Parathyroid adenoma (tissue), 2 donors: ENCODE measurements around the gene OR51E1.

Experiments used
- H2AFZ ChIP-seq: fragments of 300-600 bp; sonication (generic); one replicate; pipeline ENCODE4 v1.7.0; 2017; ENCODE audit warnings: antibody characterized with exemption, mild to moderate bottlenecking
- H3K27ac ChIP-seq: fragments of 300-600 bp; sonication (generic); one replicate; pipeline ENCODE4 v1.7.0; 2017
- H3K27me3 ChIP-seq: fragments of 300-600 bp; sonication (generic); one replicate; pipeline ENCODE4 v1.7.0; 2017; ENCODE audit warnings: low read length; ENCODE audit not compliant: control insufficient read depth, insufficient read depth
- H3K36me3 ChIP-seq: fragments of 300-600 bp; sonication (generic); one replicate; pipeline ENCODE4 v1.7.0; 2017; ENCODE audit warnings: low read length; ENCODE audit not compliant: control insufficient read depth, insufficient read depth
- H3K4me1 ChIP-seq: fragments of 300-600 bp; sonication (generic); one replicate; pipeline ENCODE4 v1.7.0; 2017; ENCODE audit warnings: control low read depth
- H3K4me2 ChIP-seq: fragments of 300-600 bp; sonication (generic); one replicate; pipeline ENCODE4 v1.7.0; 2017; ENCODE audit warnings: low read length
- H3K4me3 ChIP-seq: fragments of 300-600 bp; sonication (generic); one replicate; pipeline ENCODE4 v1.7.0; 2017; ENCODE audit warnings: low read depth, low read length
- H3K79me2 ChIP-seq: fragments of 300-600 bp; sonication (generic); one replicate; pipeline ENCODE4 v1.7.0; 2017; ENCODE audit warnings: control low read depth
- H3K9ac ChIP-seq: fragments of 300-600 bp; sonication (generic); one replicate; pipeline ENCODE4 v1.7.0; 2017; ENCODE audit warnings: mild to moderate bottlenecking
- H3K9me3 ChIP-seq: fragments of 300-600 bp; sonication (generic); one replicate; pipeline ENCODE4 v1.7.0; 2017; ENCODE audit warnings: low read length; ENCODE audit not compliant: control insufficient read depth
- CTCF ChIP-seq: fragments of 300-600 bp; sonication (generic); IDR thresholded peaks from one replicate; pipeline ENCODE4 v1.7.0; 2017; ENCODE audit warnings: antibody characterized with exemption, mild to moderate bottlenecking
- donor health status: primary hyperparathyroidism.

The OR51E1 gene

GRCh38 chr11:4699697-4700435 lies 56.1 kb downstream of the OR51E1 start:
- Histone ChIP-seq H3K4me1 (no peaks in the 10 kb centered on the region), H3K27ac (no peak overlapping the region), H3K9ac (no peak overlapping the region), H3K4me2 (no peak overlapping the region), H3K36me3 (no peaks in the 10 kb centered on the region), H3K79me2 (no peaks in the 10 kb centered on the region), H3K9me3 (no peaks in the 10 kb centered on the region), H3K4me3 (no peak overlapping the region), H2AFZ (no peak overlapping the region), H3K27me3 (no peaks in the 10 kb centered on the region)
- TF ChIP-seq CTCF = no peak

DNA sequence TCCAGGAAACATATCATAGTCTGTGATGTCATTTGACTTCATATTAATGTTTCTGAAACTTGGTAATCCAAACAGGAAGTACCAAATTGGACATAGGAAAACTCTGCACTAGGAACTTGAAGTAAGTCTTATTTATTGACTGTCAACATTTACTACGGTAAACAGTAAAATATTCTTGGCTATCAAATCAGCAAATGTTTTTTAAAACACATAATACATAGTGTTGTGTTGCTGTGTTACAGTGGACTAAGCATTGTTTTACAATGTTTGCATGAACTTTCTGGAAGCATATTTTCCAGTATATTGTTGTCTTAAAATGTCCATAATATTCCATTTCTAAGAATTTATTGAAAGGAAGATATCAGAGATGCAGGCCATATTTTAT lies 56.6 kb downstream of the OR51E1 start:
- H3K27ac ChIP-seq = no peak overlapping the region
- no peaks in the 10 kb centered on the region for H3K27me3 ChIP-seq
- no peaks in the 10 kb centered on the region for H3K4me1 ChIP-seq
- H2AFZ ChIP-seq = no peak overlapping the region
- H3K9me3 ChIP-seq = no peaks in the 10 kb centered on the region
- no peaks in the 10 kb centered on the region for H3K36me3 ChIP-seq
- no peaks in the 10 kb centered on the region for H3K79me2 ChIP-seq
- H3K4me3 ChIP-seq = no peak overlapping the region
- no peak overlapping the region for H3K4me2 ChIP-seq
- H3K9ac ChIP-seq = no peak overlapping the region
- no peak for TF ChIP-seq CTCF

GRCh38 chr11:4704054-4704789 lies 60.4 kb downstream of the OR51E1 start, which contains the start of gene MMP26:
Gene MMP26, plus strand, starts transcription at chr11:4704784.
- Histone ChIP-seq H3K4me2 (no peak within 1 kb of the TSS), H2AFZ (no peak within 1 kb of the TSS), H3K79me2 (no peaks in the 10 kb centered on the region), H3K27me3 (no peaks in the 10 kb centered on the region), H3K36me3 (no peaks in the 10 kb centered on the region), H3K4me3 (no peak within 1 kb of the TSS), H3K9ac (no peak within 1 kb of the TSS), H3K4me1 (no peaks in the 10 kb centered on the region), H3K9me3 (no peaks in the 10 kb centered on the region), H3K27ac (no peak within 1 kb of the TSS)
- no peak for TF ChIP-seq CTCF

- no peak for TF ChIP-seq CTCF
- Histone ChIP-seq H3K27ac (no peak overlapping the region), H3K9ac (no peak overlapping the region), H3K4me3 (no peak overlapping the region), H2AFZ (no peak overlapping the region), H3K79me2 (no peaks in the 10 kb centered on the region), H3K4me1 (no peaks in the 10 kb centered on the region), H3K36me3 (no peaks in the 10 kb centered on the region), H3K9me3 (no peaks in the 10 kb centered on the region), H3K4me2 (no peak overlapping the region), H3K27me3 (no peaks in the 10 kb centered on the region)
These were observed 61.1 kb downstream of the OR51E1 start for GRCh38 chr11:4704790-4705334.
